ENCODE data around the gene NTF3.

Gene NTF3

GRCh38 chr12:5428332-5429221, 3.3 kb upstream of the NTF3 start:
- Histone ChIP-seq H3K4me3 (ENCODE audit: low read length) (no peak overlapping the region), H2AFZ (ENCODE audit: low read depth, low read length) (no peak overlapping the region), H3K9me3 (ENCODE audit: insufficient read depth, low read length) (no peaks in the 10 kb centered on the region), H3K4me2 (ENCODE audit: low read length) (no peak overlapping the region), H4K20me1 (ENCODE audit: insufficient read depth, low read length) (no peaks in the 10 kb centered on the region), H3K9ac (ENCODE audit: low read length) (no peak overlapping the region), H3K27me3 (ENCODE audit: low read depth, low read length) (peaks cover 22% of the 10 kb centered on the region), H3K79me2 (ENCODE audit: low read length) (no peaks in the 10 kb centered on the region), H3K27ac (ENCODE audit: low read length) (no peak overlapping the region), H3K36me3 (replicated peaks; ENCODE audit: low read depth, low read length) (no peaks in the 10 kb centered on the region), H3K4me1 (ENCODE audit: low read length) (no peaks in the 10 kb centered on the region)
- TF ChIP-seq EZH2phosphoT487 (IDR thresholded peaks at IDR 0.05; ENCODE audit: low read depth) = no peak
- peak; percentile 45 for TF ChIP-seq CTCF (IDR thresholded peaks at IDR 0.05; ENCODE audit: low read depth, low read length)

- Histone ChIP-seq H3K79me2 (ENCODE audit: low read length) (no peaks in the 10 kb centered on the region), H3K36me3 (replicated peaks; ENCODE audit: low read depth, low read length) (no peaks in the 10 kb centered on the region), H4K20me1 (ENCODE audit: insufficient read depth, low read length) (no peaks in the 10 kb centered on the region), H3K27me3 (ENCODE audit: low read depth, low read length) (peaks cover 22% of the 10 kb centered on the region), H3K27ac (ENCODE audit: low read length) (no peak overlapping the region), H3K4me2 (ENCODE audit: low read length) (no peak overlapping the region), H3K9me3 (ENCODE audit: insufficient read depth, low read length) (no peaks in the 10 kb centered on the region), H3K4me3 (ENCODE audit: low read length) (no peak overlapping the region), H3K9ac (ENCODE audit: low read length) (no peak overlapping the region), H3K4me1 (ENCODE audit: low read length) (no peaks in the 10 kb centered on the region), H2AFZ (ENCODE audit: low read depth, low read length) (no peak overlapping the region)
- TF ChIP-seq CTCF (IDR thresholded peaks at IDR 0.05; ENCODE audit: low read depth, low read length) (no peak), EZH2phosphoT487 (IDR thresholded peaks at IDR 0.05; ENCODE audit: low read depth) (no peak)
Measured at GRCh38 chr12:5429741-5430557, 2.0 kb upstream of the NTF3 start.

- Histone ChIP-seq H3K27me3 (ENCODE audit: low read depth, low read length) (peaks cover 20% of the 10 kb centered on the region), H3K4me2 (ENCODE audit: low read length) (no peak overlapping the region), H3K4me1 (ENCODE audit: low read length) (no peaks in the 10 kb centered on the region), H3K4me3 (ENCODE audit: low read length) (no peak overlapping the region), H3K9ac (ENCODE audit: low read length) (no peak overlapping the region), H3K27ac (ENCODE audit: low read length) (no peak overlapping the region), H3K79me2 (ENCODE audit: low read length) (no peaks in the 10 kb centered on the region), H3K9me3 (ENCODE audit: insufficient read depth, low read length) (no peaks in the 10 kb centered on the region), H2AFZ (ENCODE audit: low read depth, low read length) (no peak overlapping the region), H3K36me3 (replicated peaks; ENCODE audit: low read depth, low read length) (no peaks in the 10 kb centered on the region), H4K20me1 (ENCODE audit: insufficient read depth, low read length) (no peaks in the 10 kb centered on the region)
- no peak for TF ChIP-seq CTCF (IDR thresholded peaks at IDR 0.05; ENCODE audit: low read depth, low read length)
- no peak for TF ChIP-seq EZH2phosphoT487 (IDR thresholded peaks at IDR 0.05; ENCODE audit: low read depth)
Measured at GRCh38 chr12:5430641-5431603, 986 bp upstream of the NTF3 start.
